GM19193 (cell line): ENCODE data around the gene RGL1.
A peak's percentile ranks its signal among the peaks of the same experiment; 100 is the strongest.

ENCODE experiments used
- POLR2A ChIP-seq: IDR thresholded peaks from 4 replicates; pipeline ENCODE4 v1.6.1; 2011; ENCODE audit not compliant: insufficient read depth, insufficient read length; ENCODE audit errors: extremely low read depth

The RGL1 gene

DNA sequence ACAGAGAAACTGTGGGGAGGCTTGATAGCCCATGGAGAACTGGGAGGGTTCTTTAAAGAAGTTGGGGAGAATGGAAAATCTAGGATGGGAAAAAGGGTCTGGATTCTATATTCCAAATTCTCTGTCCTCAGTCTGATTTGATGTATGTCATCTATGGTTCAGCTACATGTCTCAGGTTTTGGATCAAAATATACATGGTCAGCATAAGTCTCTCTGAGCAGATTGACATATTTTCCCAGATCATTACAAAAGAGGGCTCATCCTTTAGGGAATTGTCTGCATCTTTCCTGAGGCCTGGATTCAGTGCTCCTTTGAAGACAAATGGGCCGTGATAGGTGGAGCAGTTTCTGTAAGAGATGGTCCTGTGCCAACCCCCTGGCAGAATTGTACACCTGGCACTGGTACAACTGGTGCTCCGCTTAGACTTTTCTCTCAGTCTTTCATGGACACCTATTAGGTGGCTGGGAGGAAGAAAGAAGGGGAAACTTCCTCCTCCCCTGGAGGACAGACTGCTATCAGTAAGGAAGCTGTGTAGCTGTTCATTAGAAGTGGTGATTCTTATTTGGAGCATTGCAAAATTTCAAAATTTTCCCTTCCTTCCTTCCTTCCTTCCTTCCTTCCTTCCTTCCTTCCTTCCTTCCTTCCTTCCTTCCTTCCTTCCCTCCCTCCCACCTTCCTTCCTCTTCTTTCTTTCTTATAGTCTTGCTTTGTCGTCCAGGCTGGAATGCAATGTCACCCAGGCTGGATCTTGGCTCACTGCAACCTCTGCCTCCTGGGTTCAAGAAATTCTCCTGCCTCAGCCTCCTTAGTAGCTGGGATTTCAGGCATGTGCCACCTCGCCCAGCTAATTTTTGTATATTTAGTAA, 26.1 kb upstream of the RGL1 start:
- no peak for TF ChIP-seq POLR2A

DNA sequence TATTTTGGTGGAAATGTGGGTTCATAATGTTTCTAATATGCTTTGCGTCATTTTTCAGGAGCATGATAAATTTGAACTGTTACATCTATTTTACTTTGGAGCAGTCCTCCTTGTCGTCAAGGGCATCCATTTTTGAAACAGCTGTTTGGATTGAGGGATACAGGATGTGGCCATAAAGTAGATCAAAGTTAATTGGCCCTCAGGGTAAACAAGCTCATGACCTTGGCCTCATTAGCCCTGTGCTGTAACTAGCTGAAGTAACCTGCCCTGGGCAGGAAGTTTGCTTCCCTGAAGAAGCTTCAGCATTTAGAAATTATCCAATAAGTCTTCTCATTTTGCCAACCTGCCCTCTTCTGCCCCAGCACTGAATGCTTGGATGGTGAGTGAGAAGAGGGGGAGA, 24.8 kb upstream of the RGL1 start:
- TF ChIP-seq POLR2A, result no peak

DNA sequence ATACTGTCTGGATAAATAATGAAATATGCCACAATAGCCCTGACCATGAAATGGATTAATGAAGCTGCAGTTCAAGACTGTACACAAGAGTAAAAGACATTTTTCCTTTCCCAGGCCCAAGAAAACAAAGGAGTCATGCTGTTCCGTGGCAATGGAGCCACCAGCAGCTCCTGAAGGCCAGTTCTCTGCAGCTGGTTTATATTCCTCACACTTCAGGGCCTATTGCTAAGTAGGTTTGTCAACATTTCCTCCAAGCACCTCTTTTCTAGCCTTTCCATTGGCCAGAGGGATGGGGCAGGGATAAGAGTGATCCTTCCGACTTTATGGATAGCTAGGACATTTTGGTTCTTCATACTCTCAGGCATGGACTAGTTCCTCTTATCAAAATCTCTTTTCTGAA, 24.2 kb upstream of the RGL1 start:
- TF ChIP-seq POLR2A, result no peak

DNA sequence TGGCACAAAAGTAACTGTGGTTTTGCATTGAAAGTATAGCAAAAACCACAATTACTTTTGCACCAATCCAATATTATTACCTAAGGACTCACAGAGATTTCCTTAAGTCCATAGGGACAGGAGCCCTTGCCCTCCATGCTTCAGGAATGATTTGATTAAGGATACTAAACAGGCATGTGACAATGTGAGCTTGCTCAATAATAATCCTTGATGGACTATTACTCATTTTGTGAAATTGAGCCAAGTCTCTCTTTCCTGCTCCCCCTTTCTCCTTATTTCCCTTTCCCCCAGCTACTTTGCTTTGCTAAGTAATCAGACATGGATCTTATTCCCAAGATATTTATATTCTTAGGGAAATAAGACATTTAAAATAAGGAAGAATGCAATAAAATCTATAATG, 21.6 kb upstream of the RGL1 start:
- no peak for TF ChIP-seq POLR2A

DNA sequence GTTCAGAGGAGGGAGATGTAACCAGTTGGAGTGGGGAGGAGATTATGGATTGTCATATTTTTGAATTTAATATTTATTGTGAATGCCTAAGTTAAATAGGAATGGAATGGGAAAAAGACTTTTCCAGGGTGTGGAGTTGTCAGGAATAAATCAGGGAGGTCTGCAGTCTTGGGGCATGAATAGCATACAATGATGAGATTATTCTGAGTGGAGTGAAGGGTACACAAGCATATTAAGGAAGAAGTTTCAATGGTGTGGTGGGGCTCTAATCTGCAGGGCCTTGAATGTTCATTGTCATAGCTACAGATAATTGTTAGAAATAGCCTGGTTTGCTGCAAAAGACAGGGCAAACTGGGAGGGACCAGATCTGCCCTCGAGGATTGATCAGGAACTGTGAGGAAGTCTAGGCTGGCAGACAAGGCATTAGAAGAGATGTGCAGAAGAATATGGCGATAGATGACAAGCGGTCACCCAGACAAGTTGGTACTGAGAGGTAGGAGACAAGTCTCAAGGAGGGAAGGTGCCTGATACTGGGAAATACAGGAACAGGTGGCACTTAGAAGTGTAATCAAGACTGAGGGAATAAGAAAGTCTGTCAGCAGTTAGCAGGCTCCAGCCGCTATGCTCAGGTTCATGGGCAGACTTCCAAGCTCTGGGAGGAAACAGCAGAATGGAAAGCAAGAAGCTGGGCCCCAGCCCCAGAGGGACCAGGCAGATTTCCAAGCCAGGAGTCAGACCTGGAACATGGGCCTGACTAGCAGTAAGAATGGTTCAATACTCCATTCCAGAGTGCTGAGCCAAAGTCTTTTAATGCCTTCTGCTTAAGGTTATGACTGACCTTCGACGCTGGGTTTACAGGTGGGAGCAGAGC, 20.9 kb upstream of the RGL1 start:
- TF ChIP-seq POLR2A, result no peak

DNA sequence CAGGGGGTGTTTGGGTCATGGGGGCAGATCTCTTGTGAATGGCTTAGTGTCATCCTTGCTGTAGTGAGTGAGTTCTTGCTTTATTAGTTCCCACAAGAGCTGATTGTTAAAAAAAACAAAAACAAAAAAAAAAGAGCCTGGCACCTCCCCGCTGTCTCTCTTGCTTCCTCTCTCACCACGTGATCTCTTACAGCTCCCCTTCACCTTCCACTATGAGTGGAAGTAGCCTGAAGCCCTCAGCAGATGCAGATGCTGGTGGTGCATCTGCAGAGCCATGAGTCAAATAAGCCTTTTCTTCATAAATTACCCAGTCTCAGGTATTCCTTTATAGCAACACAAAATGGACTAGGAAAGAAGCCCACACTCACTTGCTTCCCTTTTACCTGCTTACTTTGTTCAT, 17.2 kb upstream of the RGL1 start:
- no peak for TF ChIP-seq POLR2A

DNA sequence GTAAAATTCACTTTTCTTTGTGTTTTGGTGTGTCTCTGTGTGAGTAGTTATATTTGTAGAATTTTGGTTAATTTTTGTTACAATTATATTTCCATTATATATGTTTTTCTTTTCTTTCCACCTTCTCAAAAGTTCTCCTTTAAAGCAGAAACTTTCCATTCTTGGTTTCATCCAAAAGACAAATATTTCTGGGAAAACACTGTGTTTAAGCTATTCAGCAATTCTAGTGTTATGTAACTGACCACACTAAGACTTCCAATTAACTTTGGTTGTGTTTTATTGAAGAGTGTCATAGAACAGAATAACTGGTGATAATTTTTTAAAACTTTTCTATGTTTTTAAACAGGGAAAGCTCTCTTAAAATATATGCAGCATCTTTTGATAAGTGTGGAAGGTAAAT, 13.6 kb upstream of the RGL1 start:
- TF ChIP-seq POLR2A, result no peak

DNA sequence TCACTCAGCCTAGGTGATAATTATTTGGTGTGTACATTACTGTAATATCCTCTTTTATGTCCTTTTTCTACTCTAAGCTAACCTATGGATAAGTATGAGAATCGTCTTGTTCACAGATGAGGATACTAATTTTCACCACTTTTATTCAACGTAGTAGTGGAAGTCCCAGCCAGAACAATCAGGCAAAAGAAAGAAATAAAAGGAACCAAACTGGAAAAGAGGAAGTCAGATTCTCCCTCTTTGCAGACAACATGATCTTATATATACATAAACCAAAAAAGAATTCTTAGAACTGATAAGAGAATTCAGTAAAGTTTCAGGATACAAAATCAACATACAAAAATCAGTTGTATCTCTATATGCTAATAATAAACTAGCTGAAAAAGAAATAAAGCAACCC, 12.6 kb upstream of the RGL1 start:
- TF ChIP-seq POLR2A, result no peak

DNA sequence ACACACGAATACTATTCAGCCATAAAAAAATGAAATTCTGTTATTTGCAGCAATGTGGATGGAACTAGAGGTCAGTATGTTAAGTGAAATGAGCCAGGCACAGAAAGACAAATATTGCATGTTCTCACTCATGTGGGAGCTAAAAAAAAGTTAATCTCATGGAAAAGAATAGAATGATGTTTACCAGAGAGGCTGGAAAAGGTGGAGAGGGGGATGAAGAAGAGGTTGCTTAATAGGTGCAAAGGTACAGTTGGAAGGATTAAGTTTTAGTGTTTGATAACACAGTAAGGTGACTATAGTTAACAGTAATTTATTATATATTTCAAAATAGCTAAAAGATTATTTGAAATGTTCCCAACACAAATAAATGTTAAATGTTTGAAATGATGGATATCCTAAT, 10.8 kb upstream of the RGL1 start:
- TF ChIP-seq POLR2A, result no peak

DNA sequence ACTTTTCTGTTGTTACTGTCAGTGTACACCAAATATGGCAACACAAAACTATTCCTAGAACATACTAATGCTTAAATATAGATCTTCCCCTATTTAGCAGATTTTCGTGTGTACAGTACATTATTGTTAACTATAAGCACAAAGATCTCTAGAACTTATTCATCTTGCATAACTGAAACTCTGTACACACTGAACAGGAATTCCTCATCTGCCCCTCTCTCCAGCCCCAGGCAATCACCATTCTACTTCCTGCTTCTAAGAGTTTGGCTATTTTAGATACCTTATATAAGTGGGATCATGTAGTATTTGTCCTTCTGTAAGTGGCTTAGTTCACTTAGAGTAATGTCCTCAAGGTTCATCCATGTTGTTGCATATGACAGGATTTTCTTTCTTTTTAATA, 4.5 kb upstream of the RGL1 start:
- TF ChIP-seq POLR2A, result no peak

DNA sequence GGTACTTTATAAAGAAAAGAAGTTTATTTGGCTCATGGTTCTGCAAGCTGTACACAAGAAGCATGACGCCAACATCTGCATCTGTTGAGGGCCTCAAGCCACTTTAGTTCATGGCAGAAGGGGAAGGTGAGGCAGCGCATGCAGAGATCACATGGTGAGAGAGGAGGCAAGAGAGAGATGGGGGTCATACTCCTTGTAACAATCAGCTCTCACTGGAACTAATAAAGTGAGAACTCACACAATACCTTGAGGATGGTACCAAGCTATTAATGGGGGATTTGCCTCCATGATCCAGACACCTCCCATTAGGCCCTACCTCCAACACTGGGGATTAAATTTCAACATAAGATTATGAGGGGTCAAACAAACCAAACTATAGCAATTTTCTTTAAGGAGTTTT, 3.3 kb upstream of the RGL1 start:
- no peak for TF ChIP-seq POLR2A

DNA sequence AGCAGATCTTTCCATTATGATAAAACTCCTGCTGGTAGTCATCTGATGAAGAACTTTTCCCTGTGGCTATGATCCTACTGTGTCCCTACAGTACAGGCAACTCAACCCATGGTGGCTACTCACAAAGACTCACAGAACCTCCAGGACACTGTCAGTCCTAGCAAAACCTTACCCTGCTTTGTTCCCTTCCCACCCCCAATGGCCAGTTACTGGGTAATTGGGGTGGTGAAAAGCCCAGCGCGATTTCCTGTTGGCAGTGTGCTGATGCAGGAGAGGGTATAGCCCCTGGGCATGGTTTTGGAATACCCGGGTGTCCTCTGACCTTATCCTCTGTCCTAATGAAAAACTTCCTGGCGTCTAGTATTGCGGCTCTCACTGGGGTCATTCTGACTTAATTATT, 533 bp upstream of the RGL1 start:
- TF ChIP-seq POLR2A, result no peak

DNA sequence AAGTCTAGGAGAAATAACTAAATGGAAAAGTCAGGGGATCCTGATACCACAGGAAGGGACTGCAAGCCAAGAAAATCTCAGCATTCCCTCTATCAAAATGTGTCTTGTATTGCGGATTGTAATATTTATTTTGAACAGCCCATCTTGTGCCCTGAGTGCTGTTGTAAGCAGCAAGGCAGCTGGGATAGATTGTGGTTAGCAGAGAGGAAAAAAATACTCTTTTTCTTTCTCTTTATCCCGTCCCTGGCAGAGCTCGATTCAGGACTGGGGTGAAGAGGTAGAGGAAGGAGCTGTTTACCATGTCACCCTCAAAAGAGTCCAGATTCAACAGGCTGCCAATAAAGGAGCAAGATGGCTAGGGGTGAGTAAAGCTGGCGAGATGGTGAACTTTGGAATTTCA, 1.2 kb downstream of the RGL1 start:
- no peak for TF ChIP-seq POLR2A

DNA sequence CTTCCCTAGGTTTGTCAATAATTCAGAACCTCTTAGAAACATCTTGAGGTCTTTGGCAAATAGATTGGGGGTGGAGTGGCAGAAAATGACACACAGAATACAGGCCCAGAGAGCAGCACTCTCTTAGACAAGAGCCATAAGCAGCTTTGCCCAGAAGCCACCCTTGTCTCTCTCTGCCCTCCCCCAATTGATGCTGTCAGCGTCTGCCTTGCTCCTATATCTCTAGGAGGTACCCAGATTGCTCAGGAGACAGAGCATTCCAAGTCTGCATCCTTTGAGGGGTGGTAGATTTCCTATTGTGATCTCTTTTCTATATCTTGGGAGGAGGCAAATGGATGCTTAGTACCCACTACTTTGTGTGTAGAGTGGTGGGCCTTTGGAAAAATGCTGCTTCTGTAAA, 1.8 kb downstream of the RGL1 start:
- no peak for TF ChIP-seq POLR2A

DNA sequence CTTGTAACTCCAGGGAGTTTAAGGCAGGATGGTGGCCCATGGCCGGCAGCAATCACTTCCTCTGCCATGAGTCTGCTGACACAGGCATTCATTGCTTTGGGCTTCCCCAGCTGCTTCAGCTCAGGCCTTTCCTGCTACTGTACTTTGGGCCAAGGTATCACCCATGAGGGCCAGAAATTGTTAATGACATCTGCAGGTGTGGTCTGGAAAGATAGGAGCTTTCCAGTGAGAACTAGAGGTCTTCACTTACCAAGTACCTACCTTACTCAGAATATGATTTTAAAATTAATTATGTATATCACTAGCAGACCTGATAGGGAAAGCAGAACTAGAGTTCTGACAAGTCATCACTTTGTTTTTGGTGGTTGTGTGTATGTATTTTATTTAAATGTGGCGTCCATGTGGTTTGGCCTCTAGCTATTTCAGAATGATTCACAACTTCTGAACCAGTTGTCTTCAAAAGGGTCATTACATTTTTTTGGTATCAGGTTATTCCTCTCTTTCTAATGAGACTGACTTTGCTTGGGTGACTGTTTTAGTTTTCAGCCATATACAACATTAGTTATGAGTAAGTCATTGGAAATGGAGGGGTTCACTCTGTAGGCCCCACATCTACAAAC, 2.7 kb downstream of the RGL1 start:
- peak; percentile 39 for TF ChIP-seq POLR2A
